NB4 (cell line): Measurements from ENCODE around the gene GATA5.

Experiments
- DNase-seq: peaks from one replicate; pipeline ENCODE4 v3.0.0; 2010; ENCODE audit warnings: low read depth
- H3K4me3 ChIP-seq: one replicate; pipeline ENCODE4 v1.5.1; 2011; ENCODE audit warnings: mild to moderate bottlenecking, low read depth, low read length, moderate library complexity
- MYC ChIP-seq: IDR thresholded peaks from 2 replicates; pipeline ENCODE4 v1.6.1; 2011; ENCODE audit warnings: low read depth, low read length
- POLR2A ChIP-seq: IDR thresholded peaks from 2 replicates; pipeline ENCODE4 v1.6.1; 2011; ENCODE audit warnings: mild to moderate bottlenecking; ENCODE audit not compliant: insufficient read length; ENCODE audit errors: extremely low read depth
- TF ChIP-seq, protein P1 (sequence below): IDR thresholded peaks from 2 replicates; pipeline ENCODE4 v1.6.1; 2011; ENCODE audit warnings: low read depth, low read length
- TF ChIP-seq, protein P2 (sequence below): IDR thresholded peaks from one replicate; pipeline ENCODE4 v1.5.1; 2012; ENCODE audit warnings: low read depth, low read length

GATA5 gene

DNA sequence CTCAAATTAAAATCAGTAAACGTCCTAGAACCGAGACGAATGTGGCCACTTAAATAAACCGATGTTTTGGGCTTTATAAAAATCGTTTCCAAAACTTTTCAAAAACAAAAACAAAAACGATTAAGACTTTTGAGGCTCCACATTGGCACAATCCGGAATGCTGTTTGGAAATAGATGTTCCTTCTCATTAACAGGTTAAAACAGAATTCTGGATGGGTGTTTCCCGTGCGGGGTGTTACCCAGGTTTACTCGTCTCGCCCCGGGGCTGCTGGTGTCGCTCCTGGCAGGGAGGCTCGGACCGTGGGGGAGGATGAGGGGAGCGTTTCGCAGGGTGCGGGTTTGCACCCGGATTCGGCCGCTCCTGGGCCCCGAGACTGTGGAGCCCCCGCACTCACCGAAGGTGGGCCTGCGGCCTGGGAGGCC lies 1.2 kb downstream of the GATA5 start:
- H3K4me3 ChIP-seq = no peak overlapping the region
- DNase-seq = no peak
- TF ChIP-seq MYC = no peak
- TF ChIP-seq, protein P1, sequence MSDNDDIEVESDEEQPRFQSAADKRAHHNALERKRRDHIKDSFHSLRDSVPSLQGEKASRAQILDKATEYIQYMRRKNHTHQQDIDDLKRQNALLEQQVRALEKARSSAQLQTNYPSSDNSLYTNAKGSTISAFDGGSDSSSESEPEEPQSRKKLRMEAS = no peak
- TF ChIP-seq POLR2A = no peak
- TF ChIP-seq, protein P2, sequence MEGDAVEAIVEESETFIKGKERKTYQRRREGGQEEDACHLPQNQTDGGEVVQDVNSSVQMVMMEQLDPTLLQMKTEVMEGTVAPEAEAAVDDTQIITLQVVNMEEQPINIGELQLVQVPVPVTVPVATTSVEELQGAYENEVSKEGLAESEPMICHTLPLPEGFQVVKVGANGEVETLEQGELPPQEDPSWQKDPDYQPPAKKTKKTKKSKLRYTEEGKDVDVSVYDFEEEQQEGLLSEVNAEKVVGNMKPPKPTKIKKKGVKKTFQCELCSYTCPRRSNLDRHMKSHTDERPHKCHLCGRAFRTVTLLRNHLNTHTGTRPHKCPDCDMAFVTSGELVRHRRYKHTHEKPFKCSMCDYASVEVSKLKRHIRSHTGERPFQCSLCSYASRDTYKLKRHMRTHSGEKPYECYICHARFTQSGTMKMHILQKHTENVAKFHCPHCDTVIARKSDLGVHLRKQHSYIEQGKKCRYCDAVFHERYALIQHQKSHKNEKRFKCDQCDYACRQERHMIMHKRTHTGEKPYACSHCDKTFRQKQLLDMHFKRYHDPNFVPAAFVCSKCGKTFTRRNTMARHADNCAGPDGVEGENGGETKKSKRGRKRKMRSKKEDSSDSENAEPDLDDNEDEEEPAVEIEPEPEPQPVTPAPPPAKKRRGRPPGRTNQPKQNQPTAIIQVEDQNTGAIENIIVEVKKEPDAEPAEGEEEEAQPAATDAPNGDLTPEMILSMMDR = no peak

DNA sequence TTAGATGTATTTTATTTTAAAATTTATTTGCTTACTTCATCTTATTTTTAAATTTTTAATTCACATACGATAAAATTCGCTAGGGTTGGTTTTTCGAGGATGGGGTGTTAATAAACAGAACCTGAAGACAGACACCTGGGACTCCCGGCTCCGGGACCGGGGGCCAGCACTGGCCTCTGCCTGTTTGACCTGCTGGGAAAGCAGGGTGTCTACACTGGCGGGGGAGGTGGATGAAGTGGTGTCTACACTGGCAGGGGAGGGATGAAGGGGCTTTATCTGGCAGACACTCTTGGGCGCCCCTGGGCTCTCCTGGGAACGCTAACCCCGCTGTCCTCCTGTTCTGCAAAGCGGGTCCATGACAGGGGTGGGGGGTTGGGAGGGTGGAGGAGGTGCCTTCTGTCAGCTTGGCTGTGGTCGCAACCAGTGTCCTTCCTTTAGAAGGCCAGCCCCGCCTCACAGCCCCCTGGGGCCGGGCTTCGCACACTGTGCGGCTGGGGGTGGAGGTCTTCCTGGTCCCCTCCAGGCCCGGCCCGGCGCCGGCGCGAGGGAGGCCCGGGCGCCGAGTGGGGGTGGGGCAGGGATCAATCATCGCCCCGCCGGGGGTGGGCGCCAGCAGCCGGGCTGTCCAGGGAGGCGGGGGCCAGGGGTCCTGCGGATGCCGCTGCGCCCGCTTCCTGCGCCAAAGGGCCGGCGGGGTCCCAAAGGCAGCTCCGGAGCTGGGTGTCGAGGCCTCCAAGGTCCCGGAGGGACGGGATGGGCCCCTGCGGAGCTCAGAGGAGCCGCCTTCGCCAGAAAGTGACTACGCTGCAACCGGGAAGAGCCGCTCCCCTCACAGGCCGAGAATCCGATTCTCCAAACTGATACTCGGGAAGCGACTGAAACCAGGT lies 1.8 kb downstream of the GATA5 start:
- no peak overlapping the region for H3K4me3 ChIP-seq
- TF ChIP-seq, protein P2 = no peak
- TF ChIP-seq POLR2A (no peak), MYC (no peak)
- TF ChIP-seq, protein P1 = no peak
- no peak for DNase-seq

DNA sequence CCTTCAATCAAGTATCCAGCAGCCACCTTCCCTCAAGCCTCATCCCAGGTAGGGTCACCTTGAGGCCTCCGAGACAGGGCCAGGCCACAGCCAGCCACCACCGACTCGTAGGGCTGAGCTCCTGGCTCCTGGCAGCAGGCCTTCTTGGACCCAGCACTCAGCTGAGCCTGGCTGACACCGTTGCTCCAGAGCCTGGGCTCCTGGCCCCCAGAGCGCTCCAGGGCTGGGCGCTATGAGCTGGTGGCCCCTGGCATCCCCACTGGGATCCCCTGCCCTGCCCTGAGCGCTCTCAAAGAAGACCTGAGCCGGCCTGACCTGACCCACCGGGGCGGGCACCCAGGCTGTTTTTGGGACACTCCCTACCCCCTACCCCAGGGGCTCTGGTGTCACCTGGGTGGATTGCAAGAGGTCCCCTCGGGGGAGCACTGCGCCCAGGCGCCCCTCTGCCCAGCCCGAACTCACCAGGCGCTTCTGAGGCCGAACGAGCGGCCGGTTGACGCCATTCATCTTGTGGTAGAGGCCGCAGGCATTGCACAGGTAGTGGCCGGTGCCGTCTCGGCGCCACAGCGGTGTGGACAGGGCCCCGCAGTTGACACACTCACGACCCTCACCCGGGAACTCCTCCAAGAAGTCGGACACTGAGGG lies 2.7 kb downstream of the GATA5 start:
- TF ChIP-seq, protein P2 = no peak
- TF ChIP-seq, protein P1 = no peak
- TF ChIP-seq MYC (no peak), POLR2A (no peak)
- DNase-seq = no peak
- H3K4me3 ChIP-seq = no peak overlapping the region

DNA sequence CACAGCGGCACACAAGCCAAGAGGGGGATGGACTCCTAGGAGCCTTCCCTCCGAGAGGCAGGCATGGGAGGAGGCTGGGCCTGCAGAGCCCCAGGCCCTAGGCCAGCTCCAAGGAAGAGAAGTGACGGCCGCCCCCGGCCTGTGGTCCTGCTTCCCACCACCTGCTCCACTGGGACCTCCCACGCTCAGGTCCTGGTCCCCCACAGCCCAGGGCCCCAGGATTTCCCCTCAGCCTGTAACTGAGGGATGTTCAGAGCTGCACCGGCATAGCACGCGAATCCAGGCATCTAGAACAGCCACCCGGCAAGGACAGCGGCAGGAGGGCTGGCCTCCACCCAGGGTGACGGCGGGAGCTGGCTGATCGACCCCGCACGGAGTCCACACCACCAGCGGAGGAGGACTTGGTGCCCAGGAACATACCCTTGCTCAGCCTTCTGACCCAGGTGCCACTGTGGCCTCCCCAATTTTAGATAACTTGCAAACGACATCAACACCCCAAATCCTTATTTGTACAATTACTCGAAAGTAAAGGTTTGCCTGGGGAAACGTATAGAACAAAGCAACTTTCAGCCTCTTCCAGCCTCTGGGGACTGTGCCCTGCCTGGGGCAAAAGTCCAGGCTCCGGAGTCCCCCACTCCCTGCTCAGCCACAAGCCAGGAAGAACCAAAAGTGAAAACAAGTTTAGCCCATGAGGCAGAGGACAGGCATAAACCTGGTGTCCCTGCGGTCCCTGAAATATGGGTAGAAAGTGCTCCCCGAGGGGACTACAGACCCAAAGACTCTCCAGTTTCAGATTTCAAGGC lies 3.5 kb downstream of the GATA5 start:
- TF ChIP-seq MYC (no peak), POLR2A (no peak)
- TF ChIP-seq, protein P2 = no peak
- TF ChIP-seq, protein P1 = no peak
- no peak for DNase-seq
- no peak overlapping the region for H3K4me3 ChIP-seq

DNA sequence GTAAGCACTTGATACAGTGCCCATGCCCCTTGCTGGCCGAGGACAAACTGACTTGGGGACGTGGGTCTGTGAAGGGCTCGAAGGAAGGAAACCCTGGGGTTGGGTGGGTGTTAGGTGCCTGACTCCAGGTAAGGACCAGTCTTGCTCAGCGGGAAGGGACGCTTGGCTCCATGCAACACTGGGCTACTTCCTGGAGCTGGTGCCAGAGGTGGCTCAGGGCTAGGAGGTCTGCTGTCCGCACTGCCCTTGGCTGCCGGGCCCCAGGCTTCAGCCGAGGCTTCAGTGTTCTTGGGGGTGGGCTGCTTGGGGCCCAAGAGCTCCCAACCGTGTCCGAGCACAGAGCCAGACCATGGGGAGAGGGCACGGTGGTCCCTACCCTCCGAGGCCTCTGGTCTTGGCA lies 5.3 kb downstream of the GATA5 start:
- H3K4me3 ChIP-seq = no peak overlapping the region
- no peak for DNase-seq
- TF ChIP-seq POLR2A (no peak), MYC (no peak)
- TF ChIP-seq, protein P1 = no peak
- TF ChIP-seq, protein P2 = no peak
